ENCODE results near the gene DPP10. TPM values are rescaled to one million over a fixed set of nuclear protein-coding genes. Genes with fewer than 3 reads are reported as not detected.
"Not testable (repeated sequence)": the region's sequence is repeated elsewhere in the genome, so short reads cannot be mapped to it uniquely, and the experiment has no call there.

The DPP10 gene
- total and polyA plus RNA-seq, 4 donors: 0.04 to 4.1 (median 0.48) TPM

- no peak for DNase-seq (ENCODE audit: low spot score)
- 52% methylated on average over 2 of the region's 2 CpGs for WGBS
- H3K9me3 ChIP-seq (ENCODE audit: control insufficient read depth in 4 of 4, low read length in 3 of 4): peaks cover 0 to 4% (median 0%) of the 10 kb centered on the region in 4 donors
- no peaks in the 10 kb centered on the region for H3K4me1 ChIP-seq (ENCODE audit: control insufficient read depth in 4 of 4, insufficient read depth in 4 of 4, low read length in 3 of 4)
- no peak overlapping the region for H3K4me3 ChIP-seq (ENCODE audit: low read depth in 1 of 3, low read length in 3 of 3)
- no peak overlapping the region for H3K27ac ChIP-seq (ENCODE audit: low read depth in 1 of 2, low read length in 2 of 2)
- H3K27me3 ChIP-seq (ENCODE audit: control insufficient read depth in 4 of 4, insufficient read depth in 4 of 4, low read length in 3 of 4): peaks cover 0 to 2% (median 0%) of the 10 kb centered on the region in 4 donors
- TF ChIP-seq GABPA (IDR thresholded peaks at IDR 0.05 in 1 of 2, conservative IDR thresholded peaks at IDR 0.05 in 1 of 2) (no peak), YY1 (IDR thresholded peaks at IDR 0.05) (no peak), SP1 (IDR thresholded peaks at IDR 0.05) (no peak), NR2F2 (IDR thresholded peaks at IDR 0.05) (no peak), RXRA (IDR thresholded peaks at IDR 0.05) (no peak), JUND (IDR thresholded peaks at IDR 0.05) (no peak), ATF3 (IDR thresholded peaks at IDR 0.05) (no peak), FOXA1 (IDR thresholded peaks at IDR 0.05) (no peak), RAD21 (IDR thresholded peaks at IDR 0.05) (no peak), HNF4A (conservative IDR thresholded peaks at IDR 0.05) (no peak), CTCF (IDR thresholded peaks at IDR 0.05; ENCODE audit: low read depth, low read length, missing input control) (no peak), TAF1 (conservative IDR thresholded peaks at IDR 0.05) (no peak), FOXA2 (IDR thresholded peaks at IDR 0.05) (no peak), HNF4G (IDR thresholded peaks at IDR 0.05) (no peak), MAX (IDR thresholded peaks at IDR 0.05) (no peak), ZBTB33 (IDR thresholded peaks at IDR 0.05) (no peak), REST (IDR thresholded peaks at IDR 0.05) (no peak)
- H3K9ac ChIP-seq (ENCODE audit: low read depth in 1 of 2, low read length in 2 of 2): no peak overlapping the region
- no peaks in the 10 kb centered on the region for H3K36me3 ChIP-seq (ENCODE audit: control insufficient read depth in 4 of 4, insufficient read depth in 3 of 4, low read depth in 1 of 4, low read length in 3 of 4)
Observed at GRCh38 chr2:114968748-114969400, 526.4 kb downstream of the DPP10 start.

- H3K4me1 ChIP-seq (ENCODE audit: control insufficient read depth in 4 of 4, insufficient read depth in 4 of 4, low read length in 3 of 4); H3K4me3 ChIP-seq (ENCODE audit: low read depth in 1 of 3, low read length in 3 of 3); H3K9ac ChIP-seq (ENCODE audit: low read depth in 1 of 2, low read length in 2 of 2); H3K27me3 ChIP-seq (ENCODE audit: control insufficient read depth in 4 of 4, insufficient read depth in 4 of 4, low read length in 3 of 4); H3K9me3 ChIP-seq (ENCODE audit: control insufficient read depth in 4 of 4, low read length in 3 of 4); DNase-seq (ENCODE audit: low spot score); H3K27ac ChIP-seq (ENCODE audit: low read depth in 1 of 2, low read length in 2 of 2); H3K36me3 ChIP-seq (ENCODE audit: control insufficient read depth in 4 of 4, insufficient read depth in 3 of 4, low read depth in 1 of 4, low read length in 3 of 4): not testable (repeated sequence)
- 95% methylated on average over 11 of the region's 19 CpGs for WGBS
Observed at GRCh38 chr2:115004321-115004720, 561.9 kb downstream of the DPP10 start.

Data from liver (tissue), 9 donors.